HG02642 (cell line): Measurements from ENCODE around the gene ADGRG3.
"Not testable (repeated sequence)": the region's sequence is repeated elsewhere in the genome, so short reads cannot be mapped to it uniquely, and the experiment has no call there.

Experiments
- ATAC-seq: cut with Tn5 transposase; IDR thresholded peaks from one replicate; pipeline ENCODE4 v1.9.1; 2021; ENCODE audit warnings: mild to moderate bottlenecking; ENCODE audit not compliant: unreplicated experiment, poor library complexity

The ADGRG3 gene

GRCh38 chr16:57711346-57711745 lies 43.2 kb downstream of the ADGRG3 start:
- ATAC-seq = no peak

DNA sequence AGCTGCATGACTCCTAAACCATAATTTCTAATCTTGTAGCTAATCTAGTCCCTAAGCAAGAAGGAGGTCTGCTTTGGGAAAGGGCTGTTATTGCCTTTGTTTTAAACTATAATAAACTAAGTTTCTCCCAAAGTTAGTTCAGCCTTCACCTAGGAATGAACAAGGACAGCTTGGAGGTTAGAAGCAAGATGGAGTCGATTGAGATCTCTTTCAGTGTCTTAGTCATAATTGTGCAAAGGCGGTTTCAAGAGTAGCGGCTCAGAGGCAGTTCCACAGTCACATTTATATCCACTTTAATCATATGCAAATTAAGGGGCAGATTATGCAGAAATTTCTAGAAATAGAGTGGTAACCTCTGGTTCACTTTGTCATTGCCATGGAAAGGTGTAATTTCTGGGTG lies 43.9 kb downstream of the ADGRG3 start:
- no peak for ATAC-seq

- not testable (repeated sequence) for ATAC-seq
Measured at GRCh38 chr16:57712569-57712968, 44.5 kb downstream of the ADGRG3 start.

- ATAC-seq = no peak
Measured at GRCh38 chr16:57713596-57713995, 45.5 kb downstream of the ADGRG3 start.

- ATAC-seq = no peak
Measured at GRCh38 chr16:57714047-57714446, 45.9 kb downstream of the ADGRG3 start.

DNA sequence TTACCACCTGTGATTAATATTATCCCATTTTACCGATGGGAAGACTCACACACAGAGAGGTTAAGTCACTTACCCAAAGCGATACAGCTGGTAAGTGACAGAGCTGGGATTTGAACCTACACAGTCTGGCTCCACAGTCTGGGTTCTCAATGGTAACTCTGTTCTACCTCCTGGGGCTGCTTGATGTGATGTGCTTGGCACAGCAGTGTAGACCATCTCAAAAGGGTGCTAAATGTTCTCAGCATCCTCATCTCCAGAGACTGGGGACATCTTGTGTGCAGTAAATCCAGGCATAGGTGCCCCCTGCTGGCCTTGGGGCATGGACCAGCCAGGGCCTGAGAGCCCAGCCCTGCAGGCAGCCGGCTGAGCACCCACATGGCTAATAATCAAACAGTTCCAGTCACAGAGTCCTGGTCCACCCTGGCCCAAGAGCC lies 52.1 kb downstream of the ADGRG3 start:
- no peak for ATAC-seq

GRCh38 chr16:57721356-57722209 lies 53.5 kb downstream of the ADGRG3 start:
- no peak for ATAC-seq

DNA sequence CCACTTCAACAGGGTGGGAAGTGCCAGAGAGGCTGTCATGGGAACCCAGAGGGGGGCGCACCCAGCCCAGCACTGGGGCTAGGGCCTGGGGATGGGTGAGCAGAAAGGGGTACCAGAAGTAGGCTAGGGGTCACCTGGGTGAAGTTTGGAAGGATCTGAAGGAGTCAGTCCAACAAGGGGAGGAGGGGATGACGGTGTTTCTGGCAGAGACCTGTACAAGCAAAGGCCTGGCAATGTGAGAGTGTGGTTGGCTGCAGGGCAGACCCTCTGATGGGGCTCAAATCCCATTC lies 54.0 kb downstream of the ADGRG3 start:
- no peak for ATAC-seq

- ATAC-seq = no peak
Measured at GRCh38 chr16:57722651-57723050, 54.5 kb downstream of the ADGRG3 start.

DNA sequence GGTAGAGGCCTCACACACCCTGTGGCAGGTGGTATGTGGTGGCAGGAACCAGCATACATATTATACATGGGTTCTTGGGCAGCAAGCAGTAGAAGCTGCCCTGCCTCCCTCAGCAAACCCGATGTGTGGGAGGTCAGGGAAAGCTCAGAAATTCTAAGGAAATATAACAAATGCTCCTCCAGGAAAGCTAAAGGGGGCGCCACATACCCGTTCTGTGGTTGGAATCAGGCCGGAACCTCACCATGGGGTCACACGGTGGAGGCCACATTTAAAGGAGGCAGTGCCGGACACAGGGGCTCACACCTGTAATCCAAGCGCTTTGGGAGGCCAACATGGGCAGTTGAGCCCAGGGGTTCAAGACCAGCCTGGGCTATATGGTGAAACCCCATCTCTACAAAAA lies 55.1 kb downstream of the ADGRG3 start:
- ATAC-seq = no peak

- no peak for ATAC-seq
Measured at GRCh38 chr16:57724531-57724930, 56.4 kb downstream of the ADGRG3 start.

GRCh38 chr16:57725151-57725550 lies 57.0 kb downstream of the ADGRG3 start:
- no peak for ATAC-seq

- ATAC-seq = no peak
Measured at GRCh38 chr16:57725554-57725953, 57.4 kb downstream of the ADGRG3 start.

GRCh38 chr16:57725976-57726375 lies 57.9 kb downstream of the ADGRG3 start:
- no peak for ATAC-seq

DNA sequence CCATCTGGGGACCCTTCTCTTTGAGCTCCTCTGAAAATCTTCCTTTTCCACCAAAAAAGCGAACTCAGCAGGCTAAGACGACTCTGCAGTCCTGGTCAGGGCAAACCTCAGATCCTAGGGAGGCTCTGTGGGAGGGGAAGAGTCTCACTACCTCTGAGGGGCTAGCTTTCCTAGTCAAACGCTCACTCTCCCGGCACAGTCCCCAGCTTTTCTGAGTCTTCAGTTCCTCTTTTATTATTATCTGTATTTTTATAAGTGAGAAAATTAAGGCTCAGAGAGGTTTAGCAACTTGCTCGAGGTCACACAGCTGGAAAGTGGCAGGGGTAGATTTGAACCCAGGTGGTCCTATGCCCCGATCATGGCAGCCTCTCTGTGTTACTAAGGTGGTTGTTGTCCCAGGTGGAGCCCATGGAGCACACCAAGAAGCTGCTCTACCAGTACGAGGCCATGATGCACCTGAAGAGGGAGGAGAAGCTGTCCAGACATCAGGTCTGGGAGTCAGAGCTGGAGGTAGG lies 58.4 kb downstream of the ADGRG3 start:
- ATAC-seq = no peak

DNA sequence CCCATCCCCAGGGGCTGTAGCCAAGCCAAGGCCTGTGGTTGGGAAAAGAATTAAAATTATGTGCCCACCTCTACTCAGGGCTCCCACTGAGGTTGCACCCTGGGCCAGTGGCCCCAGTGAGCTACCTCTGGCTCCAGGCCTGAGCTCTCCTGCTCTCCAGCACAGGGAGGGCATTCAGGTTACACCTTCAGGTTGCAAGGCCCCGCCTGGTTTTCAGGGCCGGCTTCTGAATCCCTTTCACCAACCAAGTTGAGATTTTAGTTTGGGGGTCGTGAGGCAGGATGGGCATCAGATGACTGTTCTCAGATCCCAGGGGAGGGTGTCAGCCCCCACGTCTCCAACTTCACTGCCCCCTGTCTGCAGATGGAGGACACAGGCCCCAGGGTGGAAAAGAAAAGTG lies 59.5 kb downstream of the ADGRG3 start:
- ATAC-seq = no peak

- no peak for ATAC-seq
Measured at GRCh38 chr16:57728336-57729181, 60.5 kb downstream of the ADGRG3 start.

DNA sequence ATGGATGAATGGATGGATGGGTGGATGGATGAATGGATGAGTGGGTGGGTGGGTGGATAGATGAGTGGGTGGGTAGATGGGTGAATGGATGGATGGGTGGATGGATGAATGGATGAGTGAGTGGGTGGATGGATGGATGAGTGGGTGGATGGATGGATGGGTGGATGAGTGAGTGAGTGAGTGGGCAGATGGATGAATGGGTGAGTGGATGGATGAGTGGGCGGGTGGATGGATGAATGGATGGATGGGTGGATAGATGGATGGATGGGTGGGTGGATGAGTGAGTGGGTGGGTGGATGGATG lies 61.0 kb downstream of the ADGRG3 start:
- no peak for ATAC-seq

DNA sequence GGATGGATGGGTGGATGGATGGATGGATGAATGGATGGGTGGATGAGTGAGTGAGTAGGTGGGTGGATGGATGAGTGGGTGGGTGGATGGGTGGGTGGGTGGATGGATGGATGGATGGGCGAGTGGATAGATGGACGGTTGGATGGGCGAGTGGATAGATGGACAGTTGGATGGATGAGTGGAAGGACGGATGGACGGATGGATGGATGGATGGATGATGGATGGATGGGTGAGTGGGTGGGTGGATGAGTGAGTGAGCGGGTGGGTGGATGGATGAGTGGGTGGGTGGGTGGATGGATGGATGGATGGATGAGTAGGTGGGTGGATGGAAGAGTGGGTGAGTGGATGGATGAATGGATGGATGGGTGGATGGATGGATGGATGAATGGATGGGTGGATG lies 61.7 kb downstream of the ADGRG3 start:
- ATAC-seq = not testable (repeated sequence)

DNA sequence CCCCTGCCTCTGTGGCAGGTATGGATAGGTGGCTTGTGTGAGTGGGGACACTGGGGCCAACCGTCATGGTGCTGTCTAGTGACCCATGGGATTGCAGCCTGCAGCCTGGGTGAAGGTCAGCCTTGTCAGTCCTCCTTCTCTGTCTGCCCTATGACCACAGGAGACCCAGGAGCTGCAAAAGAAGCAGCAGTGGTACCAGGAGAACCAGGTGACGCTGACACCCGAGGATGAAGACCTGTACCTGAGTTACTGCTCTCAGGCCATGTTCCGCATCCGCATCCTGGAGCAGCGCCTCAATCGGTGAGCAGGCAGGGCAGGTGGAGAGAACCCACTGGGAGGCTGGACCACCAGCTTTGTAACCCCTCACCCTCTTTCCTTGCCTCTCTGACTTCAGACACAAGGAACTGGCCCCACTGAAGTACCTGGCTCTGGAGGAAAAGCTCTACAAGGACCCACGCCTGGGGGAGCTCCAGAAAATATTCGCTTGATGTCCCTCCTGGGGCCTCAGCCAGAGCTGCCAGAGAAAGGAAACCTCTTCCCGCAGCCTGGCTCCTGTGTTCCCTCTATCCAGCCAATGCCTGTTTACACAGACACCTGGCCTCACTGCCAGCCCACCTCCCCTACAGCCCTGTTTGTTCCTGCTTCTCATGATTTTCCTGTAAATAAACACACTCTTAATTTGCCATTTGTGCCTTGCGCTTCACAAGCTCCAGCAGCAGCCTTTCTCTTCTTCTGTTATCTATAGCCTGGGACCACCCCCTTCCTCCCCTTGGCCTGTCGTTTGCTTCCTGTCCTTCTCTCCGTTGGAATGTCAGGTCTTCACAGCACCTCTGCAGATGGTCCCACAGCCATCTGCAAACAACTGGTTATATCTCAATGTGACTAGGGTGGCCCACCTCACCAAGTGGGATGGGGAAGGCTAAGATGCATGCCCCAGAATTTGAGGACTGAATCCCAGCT lies 62.9 kb downstream of the ADGRG3 start:
- no peak for ATAC-seq
